Tibial nerve (tissue), 4 donors: ENCODE results near the gene SRSF9. TPM values are rescaled to one million over a fixed set of nuclear protein-coding genes. Genes with fewer than 3 reads are reported as not detected.

Experiments used
- DNase-seq, 2 donors: peaks; one replicate each; pipeline ENCODE4 v3.0.0-alpha.2; 2019; ENCODE audit warnings: low spot score in 2 of 2
- H3K27ac ChIP-seq, 4 donors: fragments of 200-600 bp; sonication (generic) in 3 of 4; one replicate each; pipeline ENCODE4 v1.5.1; 2017 to 2019; ENCODE audit warnings: mild to moderate bottlenecking in 1 of 4
- H3K27me3 ChIP-seq, 2 donors: fragments of 200-600 bp; sonication (generic) in 1 of 2; one replicate each; pipeline versions ENCODE4 v1.5.1 to v1.6.0; 2017 to 2019
- H3K36me3 ChIP-seq, 3 donors: fragments of 200-600 bp; sonication (generic); one replicate each; pipeline ENCODE4 v1.5.1; 2018 to 2019
- H3K4me1 ChIP-seq, 4 donors: fragments of 200-600 bp; sonication (generic) in 3 of 4; one replicate each; pipeline ENCODE4 v1.5.1; 2017 to 2019
- H3K4me3 ChIP-seq, 4 donors: fragments of 200-600 bp; sonication (generic) in 3 of 4; one replicate each; pipeline ENCODE4 v1.5.1; 2017 to 2019; ENCODE audit warnings: mild to moderate bottlenecking in 1 of 4, moderate library complexity in 1 of 4
- H3K9me3 ChIP-seq, 4 donors: fragments of 200-600 bp; sonication (generic) in 3 of 4; one replicate each; pipeline ENCODE4 v1.5.1; 2017 to 2019
- CTCF ChIP-seq, 5 experiments: fragments of 200-600 bp in 3 of 5; fragments of 450-650 bp in 2 of 5; sonication (generic) in 3 of 5; IDR thresholded peaks; one replicate each; pipeline ENCODE4 v1.5.1; 2016 to 2019; ENCODE audit warnings: antibody characterized with exemption in 5 of 5, mild to moderate bottlenecking in 3 of 5, moderate library complexity in 2 of 5
- EP300 ChIP-seq, 2 donors: sonication (generic); formaldehyde crosslinking; IDR thresholded peaks; one replicate each; pipeline ENCODE4 v1.6.1; 2017; ENCODE audit warnings: antibody characterized with exemption in 2 of 2, mild to moderate bottlenecking in 1 of 2
- POLR2A ChIP-seq, 2 donors: fragments of 450-650 bp; IDR thresholded peaks; one replicate each; pipeline ENCODE4 v1.6.1; 2017; ENCODE audit warnings: antibody characterized with exemption in 2 of 2, mild to moderate bottlenecking in 2 of 2, moderate library complexity in 2 of 2
- WGBS, 2 donors: methylation state at CpG; one replicate each; pipeline ENCODE4 v1.1.5; 2018; 5-methylcytosine and 5-hydroxymethylcytosine counted together
- total RNA-seq, 4 donors: library from RNA; depleted of rRNA; stranded (reverse); fragments of >200 nt; gene quantifications; one replicate each; pipeline ENCODE4 v1.1.0, GENCODE V29; 2016

SRSF9 gene
- total RNA-seq, 4 donors from 2014 or later, result 66.6 to 90.6 (median 77.1) TPM

- H3K27ac ChIP-seq, result no peak overlapping the region
- 55 to 62% methylated on average over 10 of the region's 10 CpGs for WGBS, 2 donors
- peaks cover 0 to 18% of the 10 kb centered on the region in 2 donors for H3K27me3 ChIP-seq
- H3K4me3 ChIP-seq, result no peak overlapping the region
- peaks cover 0 to 5% (median 0%) of the 10 kb centered on the region in 4 donors for H3K4me1 ChIP-seq
- H3K36me3 ChIP-seq, result no peaks in the 10 kb centered on the region
- TF ChIP-seq EP300 (IDR thresholded peaks at IDR 0.05) (no peak), CTCF (IDR thresholded peaks at IDR 0.05) (no peak), POLR2A (IDR thresholded peaks at IDR 0.05) (no peak)
- no peaks in the 10 kb centered on the region for H3K9me3 ChIP-seq
- DNase-seq, result no peak
These were observed 36.6 kb downstream of the SRSF9 start for GRCh38 chr12:120432772-120433525.

- H3K4me3 ChIP-seq, result no peak overlapping the region
- 55 to 56% methylated on average over 7 of the region's 7 CpGs for WGBS, 2 donors
- no peaks in the 10 kb centered on the region for H3K4me1 ChIP-seq
- DNase-seq, result no peak
- no peak overlapping the region for H3K27ac ChIP-seq
- peaks cover 0 to 20% of the 10 kb centered on the region in 2 donors for H3K27me3 ChIP-seq
- TF ChIP-seq EP300 (IDR thresholded peaks at IDR 0.05) (no peak), POLR2A (IDR thresholded peaks at IDR 0.05) (no peak), CTCF (IDR thresholded peaks at IDR 0.05) (no peak)
- no peaks in the 10 kb centered on the region for H3K9me3 ChIP-seq
- H3K36me3 ChIP-seq, result no peaks in the 10 kb centered on the region
These were observed 40.2 kb downstream of the SRSF9 start for GRCh38 chr12:120429368-120429767.

GRCh38 chr12:120428597-120429229, 40.8 kb downstream of the SRSF9 start:
- TF ChIP-seq EP300 (IDR thresholded peaks at IDR 0.05) (no peak), POLR2A (IDR thresholded peaks at IDR 0.05) (no peak), CTCF (IDR thresholded peaks at IDR 0.05) (no peak)
- no peak overlapping the region for H3K4me3 ChIP-seq
- H3K9me3 ChIP-seq, result no peaks in the 10 kb centered on the region
- no peaks in the 10 kb centered on the region for H3K4me1 ChIP-seq
- H3K27me3 ChIP-seq, result peaks cover 0 to 20% of the 10 kb centered on the region in 2 donors
- no peaks in the 10 kb centered on the region for H3K36me3 ChIP-seq
- WGBS, 2 donors, result 54 to 59% methylated on average over 8 of the region's 8 CpGs
- no peak overlapping the region for H3K27ac ChIP-seq
- DNase-seq, result no peak

- Histone ChIP-seq H3K4me3 (no peak overlapping the region), H3K4me1 (no peaks in the 10 kb centered on the region), H3K9me3 (no peaks in the 10 kb centered on the region), H3K36me3 (no peaks in the 10 kb centered on the region), H3K27me3 (peaks cover 0 to 11% of the 10 kb centered on the region in 2 donors), H3K27ac (no peak overlapping the region)
- 82 to 83% methylated on average over 3 of the region's 3 CpGs for WGBS, 2 donors
- no peak for DNase-seq
- TF ChIP-seq EP300 (IDR thresholded peaks at IDR 0.05) (no peak), POLR2A (IDR thresholded peaks at IDR 0.05) (no peak), CTCF (IDR thresholded peaks at IDR 0.05) (no peak)
These were observed 43.8 kb downstream of the SRSF9 start for GRCh38 chr12:120425797-120426196.

- no peak for DNase-seq
- H3K9me3 ChIP-seq, result no peaks in the 10 kb centered on the region
- H3K36me3 ChIP-seq, result no peaks in the 10 kb centered on the region
- no peak overlapping the region for H3K4me3 ChIP-seq
- H3K4me1 ChIP-seq, result no peaks in the 10 kb centered on the region
- H3K27ac ChIP-seq, result no peak overlapping the region
- TF ChIP-seq POLR2A (IDR thresholded peaks at IDR 0.05) (no peak), EP300 (IDR thresholded peaks at IDR 0.05) (no peak)
- H3K27me3 ChIP-seq, result peaks cover 0 to 5% of the 10 kb centered on the region in 2 donors
- 64 to 70% methylated on average over 7 of the region's 7 CpGs for WGBS, 2 donors
These were observed 46.6 kb downstream of the SRSF9 start for GRCh38 chr12:120422892-120423456.
